Suppressor macrophage (primary cell): Measurements from ENCODE around the gene GPSM1.

Experiments used
- DNase-seq, 4 experiments: peaks; one replicate each; pipeline ENCODE4 v3.0.0-alpha.2; 2020 to 2022

Gene GPSM1

DNA sequence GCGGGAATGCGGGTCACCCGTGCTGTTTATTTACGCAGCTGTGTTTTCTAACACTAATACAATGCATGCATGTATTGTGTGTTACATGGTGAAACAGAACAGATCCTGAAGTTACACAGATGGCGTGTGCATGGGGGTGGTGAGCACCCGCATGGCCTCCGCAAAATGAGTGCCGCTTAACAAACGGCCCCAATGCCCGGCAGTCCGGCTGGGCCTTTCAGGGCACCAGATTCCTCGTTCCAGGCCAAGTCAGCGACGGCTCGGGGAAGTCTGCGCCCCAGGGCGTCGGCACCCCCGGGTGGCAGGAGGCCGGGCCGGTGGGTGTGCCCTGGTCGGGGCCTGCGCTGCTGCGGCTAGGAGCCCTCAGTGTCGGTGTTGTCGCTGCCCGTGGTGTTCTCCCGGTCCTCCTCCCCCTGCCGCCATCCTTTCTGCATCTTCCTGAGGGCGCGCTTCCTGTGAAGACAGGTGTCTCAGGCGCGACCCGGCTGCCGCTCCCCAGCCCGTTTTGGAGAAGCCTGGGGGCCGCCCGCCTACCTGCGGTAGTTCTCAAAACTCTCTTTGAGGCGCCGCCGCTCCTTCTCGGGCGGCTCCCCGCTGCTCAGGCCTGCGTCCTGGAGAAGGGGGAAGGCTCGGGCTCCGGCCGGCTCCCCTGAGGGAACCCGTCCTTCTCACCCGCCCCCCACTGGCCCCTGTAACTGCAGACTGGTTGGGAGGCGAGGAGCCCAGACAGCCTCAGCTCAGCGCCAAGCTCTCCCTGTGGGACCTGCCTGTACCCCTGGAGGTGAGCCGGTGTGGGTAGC, 36.8 kb downstream of the GPSM1 start:
- DNase-seq = no peak

DNA sequence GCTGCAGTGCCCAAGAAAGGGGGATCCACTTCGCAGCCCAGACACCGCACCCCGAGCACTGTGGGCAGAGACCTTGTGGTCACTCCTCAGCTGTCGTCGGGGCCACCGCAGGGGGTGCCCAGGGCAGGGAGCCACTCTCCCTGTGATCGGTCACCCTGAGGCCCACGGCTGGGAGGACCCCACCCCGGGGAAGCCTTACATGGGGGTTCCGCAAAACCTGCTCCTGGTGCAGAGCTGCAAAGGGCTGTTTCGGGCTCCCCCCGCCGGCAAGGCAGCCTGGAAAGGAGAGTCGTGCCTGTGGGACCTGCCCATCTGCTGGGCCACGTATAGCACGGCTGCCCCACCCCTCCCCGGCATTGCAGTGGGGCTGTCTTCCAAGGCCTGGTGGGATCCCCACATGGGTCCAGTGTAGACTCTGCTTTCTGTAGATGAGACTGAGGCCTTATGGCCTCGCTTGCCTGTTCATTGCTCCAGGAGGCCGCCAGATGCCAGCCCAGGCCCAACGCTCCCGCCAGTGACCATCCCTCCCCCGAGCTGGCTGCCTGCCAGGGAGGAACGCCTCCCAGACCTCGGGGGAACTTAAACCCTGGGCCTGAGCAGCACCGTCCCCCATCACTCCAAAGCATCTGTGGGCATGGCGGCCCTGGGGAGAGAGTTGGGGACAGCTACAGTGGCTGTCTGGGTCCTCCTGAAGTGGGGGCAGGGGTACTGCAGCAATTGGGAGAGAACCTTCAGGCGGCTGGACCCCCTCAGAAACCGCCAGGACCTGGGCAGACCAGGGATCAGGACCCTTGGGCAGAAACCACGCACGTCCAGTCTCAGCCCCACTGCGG, 37.8 kb downstream of the GPSM1 start:
- DNase-seq = peak in 3 of 4 experiments; percentile 12 to 53 (median 43)

DNA sequence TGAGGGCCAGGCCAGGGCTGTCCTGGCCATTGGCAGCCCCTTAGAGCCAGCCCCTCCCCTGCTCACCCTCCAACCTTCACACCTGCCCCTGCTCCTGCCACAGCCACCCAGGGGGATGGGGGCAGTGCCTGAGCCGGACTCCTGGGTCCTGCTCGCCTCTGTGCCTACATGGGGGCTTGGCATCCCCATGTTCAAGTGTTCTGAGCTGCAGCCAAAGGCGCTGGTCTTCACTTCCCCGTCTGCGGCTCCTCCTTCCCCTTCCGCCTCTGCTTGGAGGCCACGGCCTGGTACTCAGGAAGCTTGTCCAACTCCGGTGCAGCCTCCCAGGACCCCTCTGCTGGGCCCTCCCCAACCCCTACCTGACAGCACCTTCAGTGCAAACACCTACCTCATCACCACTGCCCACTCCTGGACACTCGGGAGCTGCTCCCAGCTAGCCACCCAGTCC, 38.5 kb downstream of the GPSM1 start:
- peak; percentile 66 to 83 (median 78) for DNase-seq

DNA sequence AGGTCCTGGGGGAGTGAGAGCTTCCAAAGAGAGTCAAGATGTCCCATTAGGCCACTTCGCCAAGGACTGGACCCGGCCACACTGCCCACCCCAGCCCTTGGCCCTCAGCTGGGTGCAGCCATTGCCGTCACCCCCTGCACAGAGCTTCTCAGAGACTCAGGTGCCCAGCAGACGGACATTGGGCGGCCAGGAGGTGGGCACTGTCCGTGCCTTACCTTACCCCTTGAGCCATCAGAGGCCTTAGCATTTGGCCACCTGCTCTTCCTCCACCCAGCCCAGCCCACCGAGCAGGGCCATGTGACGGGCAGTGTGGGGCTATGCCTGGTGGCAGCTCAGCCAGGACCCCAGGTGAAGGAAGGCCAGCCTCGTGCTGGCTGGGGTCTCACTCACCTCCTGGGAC, 39.5 kb downstream of the GPSM1 start:
- DNase-seq = no peak

DNA sequence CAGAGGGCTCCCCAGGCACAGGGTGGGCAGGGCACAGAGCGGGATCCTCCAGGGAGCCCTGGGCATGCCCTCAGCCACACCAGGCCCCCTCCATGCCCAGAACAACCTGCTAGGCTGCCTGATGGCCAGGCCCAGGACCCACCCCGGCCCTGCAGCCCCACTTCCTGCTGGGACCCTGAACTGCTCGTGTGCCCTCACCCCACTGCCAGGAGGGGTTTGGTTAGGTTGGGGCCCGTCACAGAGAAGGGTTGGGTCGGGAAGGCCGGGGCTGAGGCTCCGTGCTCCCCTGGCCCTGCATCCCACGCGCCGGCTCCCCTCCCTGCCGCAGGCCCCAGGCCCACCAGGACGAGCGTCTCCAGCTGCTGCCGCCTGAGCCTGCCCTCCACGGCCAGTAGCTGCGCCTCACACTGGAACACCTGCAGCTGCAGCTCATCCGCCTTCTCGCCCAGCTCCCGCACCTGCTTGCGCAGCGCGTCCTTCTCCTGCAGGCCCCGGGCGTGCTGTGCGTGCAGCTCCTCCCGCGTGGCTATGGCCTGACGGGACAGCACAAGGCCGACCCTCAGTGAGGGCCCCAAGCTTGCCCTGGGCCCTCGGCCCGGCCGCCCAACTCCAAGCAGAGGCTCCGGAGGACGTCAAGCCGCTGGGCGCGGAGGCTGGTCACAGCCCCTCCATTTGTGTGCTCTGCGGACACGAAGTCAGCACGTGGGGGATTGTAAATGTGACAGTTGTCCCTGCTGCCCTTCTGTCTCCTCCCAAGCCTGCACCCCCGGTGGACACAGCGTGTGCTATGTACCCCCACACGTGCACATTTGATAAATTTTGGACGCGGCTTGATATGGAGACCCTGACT, 40.2 kb downstream of the GPSM1 start:
- DNase-seq = no peak

DNA sequence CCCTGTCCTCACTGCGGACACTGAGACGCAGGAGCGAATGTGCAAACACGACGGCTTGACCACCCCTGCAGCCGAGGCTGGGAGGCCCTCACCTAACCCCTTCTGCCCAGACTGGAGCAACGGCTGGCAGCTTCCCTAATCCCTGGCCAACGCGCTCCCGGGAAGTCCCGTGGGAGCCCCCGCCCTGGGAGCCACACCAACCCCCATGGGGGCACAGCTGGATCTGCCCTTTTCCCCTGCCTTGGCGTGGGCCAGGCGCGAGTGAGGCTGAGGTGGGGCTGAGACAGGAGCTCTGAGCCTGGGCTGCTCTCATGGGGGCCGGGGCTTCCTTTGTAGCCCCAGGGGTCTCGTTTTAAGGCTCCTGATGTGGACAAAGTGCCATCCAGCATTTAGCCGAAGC, 40.9 kb downstream of the GPSM1 start:
- no peak for DNase-seq

DNA sequence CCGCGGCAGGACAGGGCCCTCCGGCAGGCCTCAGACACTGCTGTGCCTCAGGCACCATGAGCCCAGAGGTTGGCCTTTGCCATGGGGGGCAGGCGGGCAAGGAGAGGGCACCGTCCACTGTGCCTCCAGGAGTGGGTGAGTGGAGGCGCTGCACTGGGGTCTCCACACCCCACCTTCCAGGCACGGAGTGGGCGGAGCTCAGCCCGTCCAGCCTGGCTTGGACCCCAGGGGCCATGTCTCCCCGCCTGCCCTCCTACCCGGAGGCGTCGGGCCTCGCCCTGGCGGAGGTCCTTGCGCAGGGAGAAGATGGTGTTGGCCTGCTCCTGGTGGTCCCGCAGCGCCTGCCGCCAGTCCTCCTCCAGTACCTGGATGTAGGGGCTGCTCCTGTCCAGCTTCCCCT, 42.7 kb downstream of the GPSM1 start:
- DNase-seq = no peak

DNA sequence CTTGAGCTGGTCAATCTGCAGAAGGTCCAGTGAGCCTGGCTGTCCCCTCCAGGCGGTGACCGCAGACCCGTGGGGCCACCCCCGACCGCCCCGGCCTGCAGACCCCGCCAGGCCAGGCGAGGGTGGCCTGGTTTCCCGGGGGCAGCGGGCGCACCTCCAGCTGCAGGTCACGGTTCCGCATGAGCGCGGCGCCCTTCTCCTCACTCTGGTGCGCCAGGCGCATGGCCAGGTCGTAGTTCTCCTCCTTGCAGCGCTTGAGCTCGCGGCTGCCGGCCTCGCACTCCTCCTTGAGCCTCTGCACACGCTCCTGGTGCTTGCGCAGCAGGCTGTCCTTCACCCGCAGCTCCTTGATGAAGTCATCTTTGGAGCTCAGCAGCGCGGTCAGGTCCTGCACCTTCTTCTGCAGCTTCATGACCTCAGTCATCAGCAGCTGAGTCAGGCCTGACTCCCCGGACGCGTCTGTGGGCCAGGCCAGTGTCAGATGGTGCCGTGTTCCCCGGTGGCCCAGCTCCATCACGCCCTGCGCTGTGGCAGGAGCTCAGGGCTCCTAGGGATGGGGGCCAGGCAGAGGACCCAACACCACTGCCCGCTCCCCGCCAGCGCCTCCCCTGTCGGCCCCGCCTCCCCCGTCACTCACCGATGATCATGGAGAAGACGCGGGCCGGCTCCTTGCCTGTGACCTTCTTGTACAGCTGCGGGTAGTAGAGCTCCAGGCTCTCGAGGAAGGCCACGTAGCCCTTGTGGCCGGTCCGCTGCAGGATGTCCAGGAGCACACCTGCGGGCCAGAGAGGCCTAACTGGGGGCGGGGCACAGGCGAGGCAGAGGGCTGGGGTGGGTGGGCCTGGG, 43.6 kb downstream of the GPSM1 start:
- DNase-seq = no peak

DNA sequence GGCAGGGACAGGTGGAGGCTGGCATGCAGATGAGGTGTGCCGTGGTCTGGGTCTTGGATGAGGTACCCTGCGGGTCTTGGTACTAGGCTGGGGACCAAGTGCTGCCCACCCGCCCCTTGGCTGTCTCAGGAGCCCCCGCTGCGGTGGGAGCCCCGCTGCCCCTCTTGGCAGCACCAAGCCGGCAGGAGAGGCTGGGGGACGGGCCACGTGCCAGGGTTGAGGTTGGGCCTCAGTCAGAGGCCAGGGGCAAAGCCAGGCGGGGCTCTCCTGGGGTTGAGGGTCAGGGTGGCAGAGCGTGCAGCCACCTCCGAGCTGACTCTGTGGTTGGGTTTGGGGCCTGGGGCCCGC, 44.2 kb downstream of the GPSM1 start:
- DNase-seq = no peak

DNA sequence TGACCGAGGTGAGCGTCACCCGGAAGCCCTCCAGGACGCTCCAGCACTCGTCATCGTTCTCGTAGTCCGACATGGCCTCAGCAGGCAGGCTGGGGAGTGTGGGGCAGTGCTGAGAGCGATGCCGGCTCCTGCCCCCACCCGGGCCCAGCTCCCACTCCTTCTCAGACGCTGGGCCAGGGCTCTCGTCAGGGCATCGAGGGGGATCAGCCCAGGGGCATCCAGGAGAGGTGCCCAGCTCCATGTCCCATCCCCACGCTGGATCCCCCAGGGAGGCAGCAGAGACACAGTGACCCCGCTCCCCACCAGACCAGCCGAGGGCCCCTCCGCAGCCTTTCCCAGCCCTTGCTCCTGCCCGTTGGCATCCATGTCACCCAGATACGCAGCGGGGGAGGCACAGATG, 44.7 kb downstream of the GPSM1 start:
- DNase-seq = no peak

DNA sequence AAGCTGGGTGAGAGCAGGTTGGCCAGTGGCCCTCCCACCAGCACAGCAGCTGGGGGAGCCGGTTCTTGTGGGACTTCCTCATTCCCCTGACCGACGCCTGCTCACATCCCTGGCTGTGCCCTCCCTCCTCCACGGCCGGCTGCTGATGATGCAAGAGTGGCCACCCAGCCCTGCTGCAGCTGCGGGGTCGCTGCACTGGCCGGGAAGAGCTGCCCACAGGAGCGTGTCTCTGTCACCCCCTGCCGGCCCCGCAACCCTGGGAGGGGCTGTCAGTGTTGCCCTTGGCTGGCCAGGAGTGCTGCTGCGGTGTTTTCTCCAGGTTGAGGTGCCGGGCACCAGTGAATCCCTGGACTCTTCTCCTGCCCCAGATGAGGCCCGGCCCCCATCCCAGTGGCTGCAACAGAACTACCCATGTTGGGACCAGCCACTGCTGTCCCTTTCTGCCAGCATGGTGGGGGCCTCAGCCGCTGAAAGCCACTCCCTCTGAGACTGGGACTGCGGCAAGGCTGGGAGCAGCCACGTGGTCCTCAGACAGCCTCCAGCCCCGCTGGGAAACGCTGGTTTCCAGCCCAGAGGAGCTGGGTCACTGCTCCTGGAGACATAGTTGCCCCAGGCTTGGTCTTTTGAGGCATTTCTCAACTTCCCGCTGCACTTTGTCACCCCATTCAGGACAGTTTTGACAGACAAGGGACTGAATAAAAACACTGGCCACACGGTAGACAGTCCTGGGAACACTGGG, 45.4 kb downstream of the GPSM1 start:
- DNase-seq = peak; percentile 88 to 94 (median 92)

DNA sequence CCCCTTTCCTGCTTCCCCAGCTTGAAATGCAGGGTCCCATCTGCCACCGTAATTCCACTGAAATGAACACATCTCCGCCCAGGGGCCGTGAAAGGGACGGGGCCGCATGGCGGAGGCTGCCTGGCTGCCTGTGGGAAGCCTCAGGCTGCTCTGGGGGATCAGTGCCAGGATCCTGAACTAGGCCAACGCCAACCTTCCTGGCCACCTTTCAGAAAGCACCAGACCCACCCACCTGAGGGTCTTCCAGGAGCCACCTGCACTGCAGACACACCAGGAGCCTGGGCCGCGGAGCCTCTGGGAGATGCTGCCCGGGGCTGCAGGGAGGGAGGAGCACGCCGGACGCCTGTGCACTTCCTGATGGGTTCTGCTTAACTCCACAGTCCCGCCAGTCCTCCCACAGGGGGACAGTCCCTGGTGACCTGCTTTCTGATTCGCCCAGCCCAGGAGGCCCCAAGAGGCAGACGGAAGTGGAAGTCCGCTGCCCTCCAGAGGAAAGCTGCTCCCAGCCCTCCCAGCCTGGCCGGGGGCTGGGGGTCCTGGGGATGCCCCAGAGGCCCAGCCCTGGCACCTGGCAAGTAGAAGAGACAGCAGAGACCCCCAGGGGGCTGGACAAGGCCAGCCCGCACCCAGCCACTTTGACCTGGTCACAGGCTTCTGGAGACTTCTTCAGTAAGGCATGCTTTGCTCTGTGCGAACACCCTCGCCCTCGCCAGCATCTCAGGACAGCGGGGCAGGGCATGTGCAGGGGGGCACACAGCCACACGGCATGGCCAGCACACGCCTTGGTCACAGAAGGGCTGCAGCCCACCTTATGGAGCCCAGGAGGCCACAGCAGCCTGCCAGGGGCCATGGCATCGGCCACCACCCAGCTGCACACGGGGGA, 46.2 kb downstream of the GPSM1 start, which contains the start of gene CARD9:
TSS of gene CARD9 (minus strand) at position 370 of the 883 bp plus-strand sequence. CDS start 1,591 bp downstream, outside the sequence.
- DNase-seq = peak; percentile 86 to 94 (median 94)

DNA sequence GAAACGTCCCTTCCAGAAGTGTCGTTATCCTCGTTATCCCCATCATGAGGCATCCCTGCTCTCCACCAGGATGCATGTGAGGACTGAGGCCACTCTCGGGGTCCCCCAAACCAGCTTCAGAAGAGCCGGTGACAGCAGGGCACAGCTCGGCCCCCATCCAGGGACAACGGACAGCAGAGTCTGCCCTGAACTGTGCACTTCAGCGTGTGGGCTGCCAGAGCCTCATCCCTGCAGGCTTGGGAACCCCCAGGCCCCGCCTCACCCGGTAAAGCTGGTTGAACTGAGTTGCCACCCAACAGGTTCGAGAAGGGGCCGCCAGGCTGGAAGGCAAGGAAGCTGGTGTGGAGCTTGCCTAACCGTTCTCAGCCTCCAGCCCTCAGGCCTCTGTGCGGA, 46.8 kb downstream of the GPSM1 start:
- DNase-seq = no peak

DNA sequence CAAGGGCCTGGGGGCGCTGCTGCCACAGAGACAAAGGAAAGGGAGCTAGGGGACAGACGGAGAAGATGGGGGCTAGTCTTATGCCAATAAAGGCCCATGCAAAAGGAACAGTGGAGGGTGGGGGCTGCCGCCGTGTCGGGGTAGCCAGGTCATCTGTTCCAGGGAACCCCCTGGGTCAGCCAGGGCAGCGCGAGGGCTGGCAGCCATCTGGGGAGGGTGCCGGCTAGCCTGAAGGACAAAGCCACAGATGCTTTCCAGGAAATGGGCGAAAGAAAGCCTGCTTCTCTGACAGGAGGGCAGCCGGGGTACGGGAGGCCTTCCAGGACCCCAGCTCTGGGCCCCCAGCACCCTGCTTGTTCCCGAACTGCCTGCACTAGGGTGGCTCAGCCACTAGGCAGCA, 47.8 kb downstream of the GPSM1 start:
- no peak for DNase-seq

DNA sequence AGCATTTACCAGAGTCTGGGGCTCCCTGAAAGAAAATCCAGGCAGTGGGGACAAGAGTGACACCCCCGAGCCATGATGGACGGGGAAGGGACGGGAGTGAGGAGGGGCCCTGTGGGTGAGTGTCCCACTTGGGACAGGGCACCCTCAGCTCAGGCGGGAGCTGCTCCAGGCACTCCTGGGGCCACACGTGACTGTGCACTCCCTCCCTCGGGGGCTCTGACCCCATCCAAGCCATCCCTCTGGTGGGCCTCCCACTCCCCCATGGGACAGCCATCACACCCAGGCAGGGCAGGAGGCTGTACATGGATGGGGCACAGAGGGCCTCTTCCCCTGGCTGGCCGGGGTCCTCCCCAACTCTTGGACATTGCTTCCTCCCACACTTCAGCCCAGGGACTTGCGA, 49.1 kb downstream of the GPSM1 start:
- DNase-seq = no peak

DNA sequence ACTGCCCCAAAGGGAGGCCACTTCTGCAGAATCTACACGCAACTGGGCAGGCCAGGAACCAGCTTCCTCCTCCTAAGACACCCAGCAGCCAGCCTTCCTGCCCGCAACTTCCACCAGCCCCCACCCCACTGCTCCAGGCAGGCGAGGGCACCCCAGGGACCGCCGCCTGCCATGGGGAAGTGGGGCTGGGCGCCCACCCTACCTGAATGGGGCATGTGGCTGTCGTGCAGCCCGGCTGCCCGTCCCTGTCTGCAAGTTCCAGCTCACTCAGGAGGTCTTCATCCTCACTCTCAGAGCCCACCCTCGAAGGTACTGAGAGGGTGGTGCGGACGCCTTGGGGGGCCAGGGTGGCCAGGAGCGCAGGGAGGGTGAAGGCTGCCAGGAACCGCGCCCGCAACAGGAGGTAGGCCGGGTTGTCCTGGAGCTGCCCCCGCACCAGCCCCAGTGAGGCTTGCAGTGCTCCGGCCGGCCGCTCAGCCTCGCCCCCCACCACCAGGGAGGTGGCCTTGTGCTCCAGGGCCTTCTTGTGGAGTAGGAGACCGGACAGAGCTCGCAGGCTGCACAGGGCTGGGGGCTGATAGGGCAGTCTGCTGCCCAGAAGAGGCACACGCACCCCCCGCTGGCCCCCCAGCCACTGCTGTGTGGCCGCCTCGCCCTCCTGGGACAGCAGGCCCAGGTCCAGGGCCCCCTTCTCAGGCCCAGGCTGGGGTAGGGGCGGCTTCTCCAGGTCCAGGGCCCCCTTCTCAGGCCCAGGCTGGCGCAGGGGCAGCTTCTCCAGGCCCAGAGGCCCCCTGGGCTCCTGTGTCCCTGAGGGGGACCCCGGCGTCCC, 50.2 kb downstream of the GPSM1 start:
- DNase-seq = peak; percentile 43 to 81 (median 69)

DNA sequence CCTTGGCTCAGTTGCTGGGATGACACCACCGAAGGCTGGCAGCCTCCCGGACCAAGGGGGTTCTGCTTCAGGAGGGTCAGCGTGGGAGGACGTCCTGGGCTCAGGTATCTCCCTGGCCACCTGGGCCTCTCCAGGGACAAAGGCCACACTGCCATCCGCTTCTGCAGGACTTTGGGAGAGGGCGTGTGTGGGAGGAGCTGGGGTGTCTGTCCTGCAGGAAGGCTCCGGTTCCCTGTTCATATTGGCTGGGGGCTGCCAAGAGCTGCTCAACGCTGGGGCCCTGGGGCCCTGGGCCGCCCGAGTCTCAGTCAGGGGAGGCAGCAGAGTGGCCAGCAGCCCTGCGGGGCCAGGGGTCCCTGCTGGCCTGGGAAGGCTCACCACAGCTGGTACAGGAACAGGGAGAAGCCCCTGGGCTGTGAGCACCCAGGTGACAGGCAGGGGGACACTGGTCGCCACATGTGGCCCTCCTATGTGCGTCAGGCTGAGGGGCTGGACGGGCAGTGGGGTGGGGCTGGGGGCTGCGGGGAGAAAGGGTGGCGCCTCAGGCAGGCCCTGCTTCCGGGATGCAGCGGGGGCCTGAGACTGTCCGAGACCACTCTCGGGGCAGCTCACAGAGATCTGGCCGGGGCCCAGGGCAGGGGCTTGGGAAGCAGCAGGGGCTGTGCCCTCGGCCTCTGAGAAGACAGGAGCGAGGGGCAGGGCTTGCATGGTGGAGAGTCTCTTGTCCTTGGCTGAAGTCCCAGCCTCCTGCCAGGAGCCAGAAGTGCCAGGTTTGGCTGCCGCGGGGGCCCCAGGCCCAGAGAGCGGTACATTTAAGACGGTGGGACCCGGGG, 51.0 kb downstream of the GPSM1 start:
- DNase-seq = no peak

DNA sequence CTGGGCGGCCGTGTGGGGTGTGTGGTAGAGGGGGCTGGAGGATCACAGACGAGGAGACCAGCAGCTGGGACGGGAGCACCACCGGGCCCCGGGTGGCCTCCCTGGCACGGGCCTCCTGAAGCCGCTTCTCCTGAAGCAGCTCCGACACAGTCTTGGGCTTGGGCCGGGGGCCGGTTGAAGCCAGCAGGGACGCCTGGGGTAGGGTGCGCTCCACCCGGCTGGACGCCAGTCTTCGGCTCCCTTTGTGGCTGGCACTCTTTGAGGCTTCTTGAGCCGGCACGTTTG, 51.6 kb downstream of the GPSM1 start:
- DNase-seq = no peak
